Measurements from ENCODE around the gene CCL27. TPM values are rescaled to one million over a fixed set of nuclear protein-coding genes. Genes with fewer than 3 reads are reported as not detected.
A peak's percentile ranks its signal among the peaks of the same experiment; 100 is the strongest.

The CCL27 gene
- total RNA-seq, 1 donor from 2014 or later, result 0.52 TPM

DNA sequence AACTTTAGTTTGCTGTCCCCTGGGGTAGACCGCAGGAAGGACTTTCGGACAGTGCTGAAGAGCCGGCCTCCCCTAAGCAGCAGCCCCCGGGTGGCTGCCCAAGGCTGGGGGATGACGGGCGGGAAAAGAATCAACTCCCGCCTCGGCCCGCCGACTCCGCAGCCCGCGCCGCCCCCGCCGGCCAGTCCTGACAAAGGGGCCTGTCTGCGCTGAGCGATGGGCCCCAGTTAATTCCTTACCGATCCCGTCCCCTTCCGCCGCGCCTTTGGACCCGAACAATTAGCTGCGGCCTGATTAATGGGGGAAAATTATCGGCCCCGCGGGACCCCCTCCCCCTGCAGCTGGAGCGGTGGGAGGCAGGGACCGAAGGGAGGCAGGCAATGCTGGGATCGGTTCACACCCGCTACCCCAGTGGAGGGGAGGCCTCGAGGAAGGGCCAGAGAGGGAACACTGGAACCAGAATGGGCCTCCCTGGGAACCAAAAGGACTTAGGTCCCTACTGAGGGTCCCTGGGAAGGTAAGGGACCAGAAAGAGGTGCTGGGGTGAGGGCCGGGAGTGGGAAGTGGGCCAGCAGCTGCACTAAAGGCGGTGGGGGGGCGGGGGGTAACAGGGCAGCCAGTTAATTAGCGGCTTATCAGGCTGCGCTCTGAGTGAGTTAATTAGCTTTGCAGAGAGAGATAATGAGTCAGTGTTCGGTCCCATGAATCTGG lies 37.8 kb downstream of the CCL27 start:
- no peaks in the 10 kb centered on the region for H3K36me3 ChIP-seq (ENCODE audit: insufficient read depth, low read length)
- Mint-ChIP-seq H3K36me3 (ENCODE audit: low read depth, unreplicated experiment) (peaks cover 3% of the 10 kb centered on the region), H3K27me3 (ENCODE audit: low read depth, unreplicated experiment) (peaks cover 51% of the 10 kb centered on the region), H3K27ac (ENCODE audit: unreplicated experiment) (no peak overlapping the region), H3K9me3 (ENCODE audit: unreplicated experiment) (no peaks in the 10 kb centered on the region), H3K4me1 (ENCODE audit: low read depth, unreplicated experiment) (peaks cover 4% of the 10 kb centered on the region), H3K4me3 (ENCODE audit: unreplicated experiment) (no peak overlapping the region)
- peaks cover 5% of the 10 kb centered on the region for H3K79me2 ChIP-seq (ENCODE audit: insufficient read depth, low read length)
- H4K20me1 ChIP-seq (ENCODE audit: insufficient read depth, low read length), result peaks cover 6% of the 10 kb centered on the region
- peak; percentile 60 for TF ChIP-seq EZH2 (IDR thresholded peaks at IDR 0.05; ENCODE audit: insufficient read depth, low read length)
- TF ChIP-seq, protein P1, sequence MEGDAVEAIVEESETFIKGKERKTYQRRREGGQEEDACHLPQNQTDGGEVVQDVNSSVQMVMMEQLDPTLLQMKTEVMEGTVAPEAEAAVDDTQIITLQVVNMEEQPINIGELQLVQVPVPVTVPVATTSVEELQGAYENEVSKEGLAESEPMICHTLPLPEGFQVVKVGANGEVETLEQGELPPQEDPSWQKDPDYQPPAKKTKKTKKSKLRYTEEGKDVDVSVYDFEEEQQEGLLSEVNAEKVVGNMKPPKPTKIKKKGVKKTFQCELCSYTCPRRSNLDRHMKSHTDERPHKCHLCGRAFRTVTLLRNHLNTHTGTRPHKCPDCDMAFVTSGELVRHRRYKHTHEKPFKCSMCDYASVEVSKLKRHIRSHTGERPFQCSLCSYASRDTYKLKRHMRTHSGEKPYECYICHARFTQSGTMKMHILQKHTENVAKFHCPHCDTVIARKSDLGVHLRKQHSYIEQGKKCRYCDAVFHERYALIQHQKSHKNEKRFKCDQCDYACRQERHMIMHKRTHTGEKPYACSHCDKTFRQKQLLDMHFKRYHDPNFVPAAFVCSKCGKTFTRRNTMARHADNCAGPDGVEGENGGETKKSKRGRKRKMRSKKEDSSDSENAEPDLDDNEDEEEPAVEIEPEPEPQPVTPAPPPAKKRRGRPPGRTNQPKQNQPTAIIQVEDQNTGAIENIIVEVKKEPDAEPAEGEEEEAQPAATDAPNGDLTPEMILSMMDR (IDR thresholded peaks at IDR 0.05; ENCODE audit: insufficient read depth, low read depth, low read length), result no peak
- DNase-seq (ENCODE audit: low read depth), result no peak
- H3K4me3 ChIP-seq (ENCODE audit: insufficient read depth, low read depth, low read length), result no peak overlapping the region
- H3K27me3 ChIP-seq (ENCODE audit: insufficient read depth, low read length), result peaks cover 58% of the 10 kb centered on the region
- no peak for FAIRE-seq
- H3K9me3 ChIP-seq (ENCODE audit: insufficient read depth, low read depth, low read length), result no peaks in the 10 kb centered on the region
- peaks cover 6% of the 10 kb centered on the region for H3K4me1 ChIP-seq (ENCODE audit: insufficient read depth, low read length)
- no peak overlapping the region for H3K27ac ChIP-seq (ENCODE audit: low read depth, low read length)
- no peak overlapping the region for H2AFZ ChIP-seq (ENCODE audit: low read depth, low read length)
- H3K4me2 ChIP-seq (ENCODE audit: low read length), result peak overlapping the region; percentile 49
- no peak overlapping the region for H3K9ac ChIP-seq (ENCODE audit: low read length)

DNA sequence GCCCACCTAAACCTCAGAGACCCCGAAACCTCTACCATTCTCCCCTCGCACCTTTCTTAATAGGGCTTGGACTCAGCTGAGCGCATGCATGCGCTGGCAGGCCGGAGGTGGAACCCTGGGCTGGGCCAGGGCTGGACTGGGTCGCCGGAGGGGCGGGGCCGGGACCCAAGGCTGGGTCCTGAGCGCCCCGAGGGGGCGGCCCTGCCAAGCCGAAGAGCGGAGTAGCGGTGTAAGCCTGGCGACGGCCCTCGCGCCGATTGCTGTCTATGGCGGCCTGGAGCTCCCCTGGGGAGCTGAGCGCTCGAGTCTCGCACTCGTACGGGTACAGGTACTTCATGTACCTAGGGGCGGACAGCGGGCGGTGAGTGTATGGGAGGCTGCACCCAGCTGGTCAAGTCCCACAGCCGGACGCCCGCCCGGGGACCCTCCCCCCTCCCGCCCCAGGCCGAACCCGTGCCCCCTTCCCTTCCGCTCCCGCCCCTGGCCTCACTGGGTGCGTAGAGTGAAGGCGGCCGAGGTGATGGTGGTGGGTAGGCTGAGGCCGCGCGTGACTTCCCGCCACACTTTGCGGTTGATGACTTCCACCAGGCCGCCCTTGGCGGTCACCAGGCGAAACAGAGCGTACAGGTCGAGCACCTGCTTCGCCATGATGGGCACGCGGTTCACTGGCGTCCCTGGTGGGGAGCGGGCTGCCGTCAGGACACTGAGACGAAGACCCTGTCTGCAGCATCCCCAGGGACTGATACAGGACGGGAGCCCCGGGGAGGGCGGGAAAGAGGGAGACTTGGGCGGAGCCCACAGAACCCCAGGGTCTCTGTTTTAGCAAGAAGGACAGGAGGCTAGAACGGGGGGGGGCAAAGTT lies 38.9 kb downstream of the CCL27 start:
- Histone ChIP-seq H3K27me3 (ENCODE audit: insufficient read depth, low read length) (peaks cover 51% of the 10 kb centered on the region), H3K27ac (ENCODE audit: low read depth, low read length) (no peak overlapping the region), H3K79me2 (ENCODE audit: insufficient read depth, low read length) (peaks cover 12% of the 10 kb centered on the region), H3K36me3 (ENCODE audit: insufficient read depth, low read length) (no peaks in the 10 kb centered on the region), H4K20me1 (ENCODE audit: insufficient read depth, low read length) (peaks cover 6% of the 10 kb centered on the region), H3K4me2 (ENCODE audit: low read length) (no peak overlapping the region), H3K4me3 (ENCODE audit: insufficient read depth, low read depth, low read length) (no peak overlapping the region), H2AFZ (ENCODE audit: low read depth, low read length) (no peak overlapping the region), H3K9me3 (ENCODE audit: insufficient read depth, low read depth, low read length) (no peaks in the 10 kb centered on the region), H3K9ac (ENCODE audit: low read length) (no peak overlapping the region), H3K4me1 (ENCODE audit: insufficient read depth, low read length) (peaks cover 6% of the 10 kb centered on the region)
- Mint-ChIP-seq H3K36me3 (ENCODE audit: low read depth, unreplicated experiment) (peaks cover 3% of the 10 kb centered on the region), H3K9me3 (ENCODE audit: unreplicated experiment) (no peaks in the 10 kb centered on the region), H3K4me3 (ENCODE audit: unreplicated experiment) (no peak overlapping the region), H3K27ac (ENCODE audit: unreplicated experiment) (no peak overlapping the region), H3K4me1 (ENCODE audit: low read depth, unreplicated experiment) (peaks cover 4% of the 10 kb centered on the region), H3K27me3 (ENCODE audit: low read depth, unreplicated experiment) (peaks cover 45% of the 10 kb centered on the region)
- no peak for FAIRE-seq
- no peak for DNase-seq (ENCODE audit: low read depth)
- TF ChIP-seq EZH2 (IDR thresholded peaks at IDR 0.05; ENCODE audit: insufficient read depth, low read length), result peak; percentile 66
- TF ChIP-seq, protein P1 (IDR thresholded peaks at IDR 0.05; ENCODE audit: insufficient read depth, low read depth, low read length), result no peak

All from astrocyte (in vitro differentiated cells and primary cell).